Fibroblast of skin of scalp (primary cell): Measurements from ENCODE around the gene XKR7.
A peak's percentile ranks its signal among the peaks of the same experiment; 100 is the strongest.

ENCODE experiments used
- DNase-seq: peaks from one replicate; pipeline ENCODE4 v3.0.0-alpha.2; 2013

Gene XKR7

DNA sequence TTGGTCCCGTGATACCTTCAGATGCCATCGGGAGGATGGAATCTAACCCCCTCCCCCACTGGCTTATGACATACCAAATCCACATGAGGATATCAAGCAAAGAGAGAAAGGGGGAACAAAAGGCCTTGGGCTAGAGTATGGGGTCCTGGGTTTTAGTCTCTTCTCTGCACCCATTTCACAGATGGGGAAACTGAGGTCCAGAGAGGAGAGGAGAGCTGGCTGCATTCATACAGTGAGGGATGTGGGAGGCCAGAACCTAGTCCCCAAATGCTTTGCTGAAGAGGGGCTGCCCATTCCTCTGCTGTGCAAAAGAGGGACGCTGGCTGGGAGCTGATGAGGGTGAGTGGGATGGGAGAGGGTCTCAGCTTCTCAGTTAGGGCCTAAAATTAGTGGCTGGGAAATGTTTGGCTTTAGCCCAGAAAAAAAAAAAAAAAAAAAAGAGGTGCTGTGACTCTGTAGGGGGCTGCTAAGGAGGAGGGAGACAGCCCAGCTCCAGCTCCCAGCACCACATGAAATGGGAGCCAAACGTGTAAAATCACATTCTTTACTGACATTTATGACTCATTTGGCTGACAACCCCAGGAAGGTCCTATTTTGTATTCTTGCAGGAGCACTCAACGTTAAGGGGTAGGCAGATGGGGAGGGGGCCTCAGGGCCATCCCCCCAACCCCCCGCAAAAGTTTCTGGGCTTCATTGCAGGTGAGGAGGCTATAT lies 11.9 kb downstream of the XKR7 start:
- no peak for DNase-seq

DNA sequence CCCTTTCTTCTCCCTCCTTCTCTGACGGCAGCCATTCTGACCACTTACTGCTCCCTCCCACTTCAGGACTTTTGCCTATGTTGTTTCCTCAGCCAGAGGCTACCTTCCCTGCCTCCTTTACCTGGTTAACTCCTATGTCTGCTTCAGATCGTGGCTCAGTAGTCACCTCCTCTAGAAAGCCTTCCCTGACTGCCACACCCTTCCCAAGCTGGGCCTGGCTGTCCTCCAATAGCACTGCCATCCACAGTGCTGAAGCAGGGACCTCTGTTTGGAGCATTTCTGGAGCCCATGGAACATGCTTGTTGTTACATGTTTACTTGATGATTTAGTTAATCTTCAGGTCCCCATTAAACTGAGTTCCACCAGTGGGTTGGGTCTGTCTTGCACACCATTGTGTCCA lies 13.8 kb downstream of the XKR7 start:
- DNase-seq = no peak

DNA sequence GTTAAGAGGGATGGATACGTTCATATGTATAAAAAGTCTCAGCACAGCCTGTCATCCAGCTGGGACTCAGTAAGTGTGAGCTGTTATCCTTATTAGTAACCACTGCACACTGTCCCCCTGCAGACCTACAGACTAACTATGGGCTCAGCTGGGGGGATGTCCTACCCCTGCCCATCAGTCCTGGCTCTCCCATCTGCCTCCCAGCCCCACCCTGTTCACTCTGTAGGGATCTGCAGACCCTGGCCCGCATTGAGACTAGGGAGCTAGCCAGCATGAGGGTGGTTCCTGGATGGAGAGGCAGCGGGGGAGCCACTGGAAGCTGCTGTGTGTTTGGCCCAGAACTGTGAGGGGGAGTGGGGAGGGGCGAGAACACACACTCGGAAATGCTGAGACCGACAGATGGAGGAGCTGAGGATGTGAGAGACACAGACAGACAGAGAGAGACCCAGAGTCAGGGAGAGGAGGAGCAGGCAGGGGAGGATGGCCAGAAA lies 17.1 kb downstream of the XKR7 start:
- no peak for DNase-seq

DNA sequence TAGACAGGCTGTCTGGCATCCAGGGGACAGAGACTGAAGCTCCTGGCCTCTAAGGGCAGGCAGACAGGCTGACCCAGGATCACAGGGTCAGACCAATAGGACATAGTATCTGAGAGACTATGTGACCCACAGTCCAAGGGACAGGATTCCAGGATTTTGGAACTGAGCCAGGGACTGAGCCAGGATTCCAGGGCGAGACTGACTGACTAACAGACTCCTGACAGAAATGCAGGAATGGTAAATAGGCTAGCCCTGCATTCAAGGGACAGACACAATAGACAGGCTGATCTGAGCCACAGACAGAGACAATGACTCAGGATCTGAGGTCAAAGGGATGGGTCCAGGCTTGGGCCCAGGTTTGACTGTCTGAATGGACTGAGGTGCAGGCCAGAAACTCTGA lies 19.8 kb downstream of the XKR7 start:
- DNase-seq = peak; percentile 8

DNA sequence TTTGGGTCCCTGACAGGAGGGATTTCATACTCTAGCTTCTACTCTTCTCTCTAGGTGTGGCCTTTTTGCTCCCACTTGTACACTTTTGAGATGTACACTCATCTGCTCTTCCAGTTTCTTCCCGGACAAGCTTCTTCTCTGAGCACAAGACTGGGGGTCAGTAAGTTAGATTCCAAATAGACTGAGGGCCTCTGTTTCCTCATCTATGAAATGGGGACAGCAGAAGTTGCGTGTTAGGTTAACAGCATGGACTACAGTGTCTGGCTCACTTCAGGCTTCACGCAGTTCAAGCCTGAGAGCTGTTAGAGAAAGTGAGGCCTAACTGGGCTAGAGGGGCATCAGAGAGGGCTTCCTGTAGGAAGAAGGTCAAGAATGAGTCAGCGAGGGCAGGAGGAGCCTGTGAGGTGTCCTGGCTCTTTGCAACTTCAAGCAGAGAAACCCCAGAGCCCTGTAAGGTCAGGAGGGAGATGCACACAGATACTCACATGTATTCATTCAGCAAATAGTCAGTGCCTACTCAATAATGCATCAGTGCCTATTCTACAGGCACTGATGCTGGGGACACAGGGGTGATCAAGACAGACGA lies 20.6 kb downstream of the XKR7 start:
- no peak for DNase-seq

DNA sequence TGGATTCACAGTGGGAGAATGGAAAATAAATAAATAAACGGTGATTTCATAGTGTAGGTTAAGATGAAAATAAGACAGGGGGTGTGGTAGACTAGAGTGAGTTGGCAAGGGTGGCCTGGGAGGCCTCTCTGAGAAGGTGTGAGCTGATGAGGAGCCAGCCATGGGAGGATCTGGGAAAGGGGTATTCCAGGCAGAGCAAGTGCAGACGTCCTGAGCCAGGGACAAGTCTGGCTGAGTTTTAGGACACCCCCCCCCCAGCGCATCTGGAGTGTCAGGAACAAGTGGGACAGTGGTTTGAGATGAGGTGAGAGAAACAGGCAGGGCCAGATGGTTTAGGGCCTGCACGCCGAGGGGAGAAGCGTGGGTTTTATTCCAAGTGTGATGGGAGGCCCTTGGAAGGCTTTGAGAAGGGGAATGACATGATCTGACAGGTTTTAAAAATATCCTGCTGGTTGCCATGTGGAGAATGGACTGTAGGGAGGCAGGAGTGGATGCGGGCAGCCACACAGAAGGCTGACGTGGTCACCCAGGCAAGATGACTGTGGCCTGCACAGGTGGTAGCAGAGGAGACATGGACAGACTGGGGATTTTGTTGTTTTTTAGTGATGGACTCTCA lies 21.2 kb downstream of the XKR7 start:
- no peak for DNase-seq

DNA sequence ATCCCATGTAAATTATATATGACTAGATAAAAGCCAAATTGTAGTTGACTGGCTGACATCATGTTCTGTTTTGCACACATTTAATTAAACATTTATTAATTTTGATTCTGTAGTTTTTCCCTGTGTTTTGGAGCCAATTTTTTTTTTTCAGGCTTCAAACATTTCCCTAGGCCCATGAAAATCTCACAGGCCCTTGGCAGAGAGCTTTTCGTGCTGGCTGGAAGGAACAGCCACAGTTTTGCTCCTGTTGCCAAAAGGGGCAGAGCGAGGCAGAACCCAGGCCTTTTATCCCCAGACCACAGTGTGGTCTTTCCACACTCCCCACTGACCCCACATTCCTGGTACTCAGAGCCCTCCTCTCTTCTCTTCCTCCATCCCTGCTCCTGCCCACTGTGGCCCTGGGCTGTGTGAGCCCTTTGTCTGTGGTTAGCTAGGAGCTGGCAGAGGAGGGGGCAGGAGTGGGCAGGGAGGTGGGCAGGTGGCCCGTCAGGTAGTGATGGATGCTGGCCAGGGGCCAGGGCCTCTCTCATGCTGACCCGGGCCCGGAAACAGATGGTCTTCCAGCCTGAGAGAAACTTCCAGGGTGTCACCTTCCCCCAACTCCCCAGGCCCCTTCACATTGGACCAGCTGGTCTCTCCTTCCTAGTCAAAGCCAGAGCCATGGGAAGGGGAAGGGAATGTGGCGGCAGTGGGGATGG lies 22.8 kb downstream of the XKR7 start:
- DNase-seq = no peak

DNA sequence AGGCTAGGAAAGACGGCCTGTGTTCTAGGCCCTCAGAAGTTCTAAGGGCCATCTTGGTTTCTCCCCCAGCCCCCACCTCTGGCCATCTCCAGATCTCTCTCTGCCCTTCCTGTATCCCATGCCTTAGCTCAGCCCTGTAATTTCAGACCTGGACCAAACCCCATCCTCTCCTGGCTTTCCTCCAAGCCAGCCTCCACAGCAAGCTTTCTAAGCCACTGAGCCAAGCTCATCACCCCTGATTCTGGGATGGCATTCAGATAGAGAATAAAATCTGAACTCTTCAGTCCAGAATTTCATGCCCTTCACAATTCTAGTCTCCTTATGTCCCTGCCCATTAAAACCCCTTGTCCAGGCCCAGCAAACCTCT lies 23.4 kb downstream of the XKR7 start:
- no peak for DNase-seq

DNA sequence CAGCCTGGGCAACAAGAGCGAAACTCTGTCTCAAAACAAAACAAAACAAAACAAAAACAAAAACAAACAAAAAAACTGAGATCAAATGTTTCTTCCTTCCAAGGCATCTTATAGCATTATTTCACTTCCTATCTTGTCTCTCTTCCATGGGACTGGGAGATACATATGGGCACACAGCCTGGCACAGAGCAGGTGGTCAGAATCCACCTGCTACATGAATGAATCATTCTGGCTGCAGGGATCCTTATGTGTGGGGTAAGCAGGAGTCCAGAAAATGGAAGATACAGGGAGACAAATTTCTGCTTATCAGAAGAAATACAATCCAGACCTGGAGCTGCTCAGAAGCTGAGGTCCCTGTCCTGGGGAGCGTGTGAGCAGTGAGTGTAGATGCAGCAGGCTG lies 24.1 kb downstream of the XKR7 start:
- no peak for DNase-seq

DNA sequence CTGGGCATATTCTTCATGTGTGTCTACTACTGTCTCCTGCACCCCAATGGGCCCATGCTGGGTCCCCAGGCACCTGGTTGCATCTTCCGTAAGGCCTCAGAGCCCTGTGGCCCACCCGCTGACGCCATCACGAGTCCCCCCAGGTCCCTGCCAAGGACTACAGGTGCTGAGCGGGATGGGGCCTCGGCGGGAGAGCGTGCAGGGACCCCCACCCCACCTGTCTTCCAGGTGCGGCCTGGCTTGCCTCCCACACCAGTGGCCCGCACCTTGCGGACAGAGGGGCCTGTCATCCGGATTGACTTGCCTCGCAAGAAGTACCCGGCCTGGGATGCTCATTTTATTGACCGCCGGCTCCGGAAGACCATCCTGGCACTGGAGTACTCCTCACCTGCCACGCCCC lies 29.0 kb downstream of the XKR7 start:
- no peak for DNase-seq

DNA sequence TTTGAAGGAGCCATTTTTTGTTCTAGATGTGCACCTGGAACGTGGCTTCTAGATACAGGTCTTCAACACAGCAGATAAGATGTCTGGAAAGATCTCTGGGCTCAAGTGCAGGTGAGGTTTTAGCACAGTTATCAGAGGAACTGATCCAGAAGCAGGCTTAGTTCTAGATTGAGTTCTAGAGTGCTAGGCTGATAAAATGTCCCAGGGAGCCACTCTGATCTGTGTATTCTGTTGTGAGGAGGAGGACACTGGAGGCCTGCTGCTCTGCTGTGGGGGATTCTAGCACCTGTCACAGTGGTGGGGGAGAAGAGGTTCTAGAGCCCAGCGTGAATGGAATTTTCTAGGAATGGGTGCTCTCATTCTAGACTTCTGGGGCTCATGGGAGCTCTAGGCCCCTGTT lies 30.3 kb downstream of the XKR7 start:
- DNase-seq = no peak

DNA sequence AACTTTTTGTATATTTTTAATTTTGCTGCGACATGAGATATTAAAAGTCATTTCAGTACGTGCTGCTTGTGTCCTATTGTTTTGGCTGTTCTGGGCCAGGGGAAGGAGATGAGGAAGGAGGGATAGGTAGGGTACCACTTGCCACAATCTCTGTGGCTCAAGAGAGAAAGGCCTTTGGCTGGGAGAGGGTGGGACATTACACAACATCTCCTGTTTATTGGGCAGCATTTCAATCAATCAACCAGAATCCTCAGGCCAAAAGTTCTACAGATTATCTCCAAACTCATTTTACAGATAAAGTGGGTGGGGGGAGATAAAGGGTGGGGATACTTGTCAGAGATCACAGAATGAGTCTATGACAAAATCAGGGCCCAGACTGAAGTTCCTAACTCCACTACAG lies 35.4 kb downstream of the XKR7 start:
- no peak for DNase-seq

DNA sequence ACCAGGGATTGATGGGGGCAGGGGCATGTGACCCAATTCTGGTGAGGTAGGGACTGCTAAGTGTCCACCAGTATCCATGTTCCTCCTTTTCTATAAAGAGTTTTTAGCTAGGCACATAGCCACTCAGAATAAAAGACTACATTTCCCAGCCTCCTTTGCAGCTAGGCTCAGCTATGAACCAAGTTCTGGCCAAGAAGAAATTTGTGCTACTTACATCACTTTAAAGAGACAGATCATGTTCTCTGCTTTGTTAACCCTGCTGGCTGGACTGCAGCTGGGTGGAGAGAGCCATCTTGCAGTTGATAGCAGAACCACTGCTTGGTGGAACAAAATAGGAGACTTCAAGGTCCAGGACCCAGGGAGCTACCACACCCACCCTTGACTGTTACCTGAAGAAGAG lies 37.0 kb downstream of the XKR7 start:
- peak; percentile 17 for DNase-seq

DNA sequence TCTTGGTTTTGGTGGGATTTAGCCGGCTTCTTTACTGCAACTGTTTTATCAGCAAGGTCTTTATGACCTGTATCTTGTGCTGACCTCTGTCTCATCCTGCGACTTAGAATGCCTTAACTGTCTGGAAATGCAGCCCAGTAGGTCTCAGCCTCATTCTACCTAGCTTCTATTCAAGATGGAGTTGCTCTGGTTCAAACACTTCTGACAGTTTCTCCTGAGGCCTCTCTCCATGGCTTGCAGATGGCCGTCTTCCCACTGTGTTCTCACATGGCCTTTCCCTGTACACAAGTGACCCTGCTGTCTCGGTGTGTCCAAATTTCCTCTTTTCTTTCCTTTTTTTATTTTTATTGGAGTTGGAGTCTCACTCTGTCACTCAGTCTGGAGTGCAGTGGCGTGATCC lies 38.1 kb downstream of the XKR7 start:
- DNase-seq = no peak

DNA sequence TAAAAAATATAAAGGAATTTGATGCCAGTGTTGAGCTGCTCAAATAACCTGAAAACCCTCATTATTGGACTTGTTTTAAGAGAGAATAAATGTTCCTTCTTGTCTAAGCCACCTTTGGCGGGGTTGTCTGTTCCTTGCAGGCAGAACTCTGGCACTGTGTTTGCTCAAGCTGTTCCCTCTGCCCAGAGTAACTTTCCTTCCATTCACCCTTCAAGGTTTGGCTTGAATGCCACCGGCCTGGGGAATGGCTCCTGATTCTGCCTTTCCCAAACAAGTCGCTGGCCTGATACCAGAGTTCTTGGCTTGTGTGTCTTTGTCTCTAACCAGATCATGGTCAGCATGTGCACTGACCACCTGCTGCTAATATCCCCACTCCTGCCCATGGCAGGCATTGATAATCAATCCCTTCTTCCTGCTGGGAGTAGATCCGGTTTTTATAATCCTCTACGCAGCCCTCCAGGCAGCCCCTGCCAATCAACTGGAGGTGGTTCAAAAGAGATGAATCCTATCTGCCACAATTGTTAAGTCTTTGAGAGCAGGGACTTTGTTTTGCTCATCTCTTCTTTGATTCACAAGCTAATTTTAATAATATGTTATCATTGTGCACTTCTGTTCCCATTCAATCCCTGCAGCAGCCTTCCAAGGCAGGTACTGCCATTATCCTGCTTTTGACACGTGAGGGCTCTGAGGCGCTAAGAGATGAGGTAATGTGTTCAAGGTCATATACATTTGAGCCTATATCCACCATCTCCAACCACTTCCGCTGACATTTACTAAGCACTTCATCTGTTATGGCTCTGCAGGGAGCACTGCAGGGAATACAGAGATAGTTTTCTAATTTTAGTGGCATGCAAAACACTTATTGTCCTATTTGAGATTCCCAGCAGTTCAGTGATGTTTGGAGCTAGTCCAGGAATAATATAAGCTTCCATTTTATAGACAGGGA lies 39.2 kb downstream of the XKR7 start:
- DNase-seq = peak; percentile 5

DNA sequence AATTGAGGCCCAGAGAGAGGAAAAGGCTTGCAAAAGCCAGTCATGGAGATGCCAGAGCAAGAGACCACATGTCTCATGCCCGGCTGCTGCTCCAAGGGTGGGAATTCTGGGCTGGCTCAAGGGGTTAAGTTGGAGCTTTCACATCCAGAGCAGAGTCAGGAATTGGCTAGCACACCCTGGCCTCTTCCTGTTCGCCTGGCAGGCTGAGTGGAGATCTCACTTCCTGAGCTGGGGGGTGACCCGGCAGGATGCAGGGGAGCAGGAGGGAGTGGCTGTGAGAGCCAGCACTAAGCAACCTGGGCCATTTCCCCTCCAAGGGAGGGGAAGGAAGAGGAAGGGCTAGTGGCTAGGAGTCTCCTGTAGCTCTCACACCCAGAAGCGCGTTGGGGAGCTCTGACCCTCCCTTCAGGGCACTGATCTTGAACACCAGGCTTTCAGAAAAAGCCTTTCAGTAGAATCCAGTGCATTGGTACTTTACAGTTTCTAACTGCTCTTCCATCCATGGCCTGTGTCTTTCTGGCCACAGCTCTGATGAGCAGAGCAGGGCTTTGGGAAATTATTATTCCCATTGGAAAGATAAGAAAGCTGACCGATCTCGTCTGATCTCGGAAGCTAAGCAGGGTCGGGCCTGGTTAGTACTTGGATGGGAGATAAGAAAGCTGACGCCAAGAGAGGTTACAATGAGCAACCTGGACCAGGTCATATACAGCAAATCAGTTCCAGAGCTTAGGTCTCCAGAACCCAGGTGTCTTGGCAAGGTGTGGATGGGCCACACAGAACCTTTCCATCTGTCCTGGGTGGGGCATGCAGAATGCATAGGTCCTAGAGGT lies 40.1 kb downstream of the XKR7 start:
- peak; percentile 4 for DNase-seq

DNA sequence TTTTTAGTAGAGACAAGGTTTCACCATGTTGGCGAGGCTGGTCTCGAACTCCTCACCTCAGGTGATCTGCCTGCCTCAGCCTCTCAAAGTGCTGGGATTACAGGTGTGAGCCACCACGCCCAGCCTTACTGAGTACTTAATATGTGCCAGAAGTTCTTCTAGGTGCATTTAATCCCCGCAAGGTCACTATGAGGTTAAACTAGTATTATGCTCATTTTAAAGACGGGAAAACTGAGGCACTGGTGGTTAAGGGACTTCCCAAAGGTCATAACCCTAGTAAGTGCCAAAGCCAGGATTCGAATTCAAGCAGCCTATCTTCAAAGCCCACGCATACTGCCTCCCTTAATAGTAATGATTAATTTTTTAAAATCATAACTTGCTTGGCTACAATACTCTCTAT lies 41.6 kb downstream of the XKR7 start:
- DNase-seq = no peak

DNA sequence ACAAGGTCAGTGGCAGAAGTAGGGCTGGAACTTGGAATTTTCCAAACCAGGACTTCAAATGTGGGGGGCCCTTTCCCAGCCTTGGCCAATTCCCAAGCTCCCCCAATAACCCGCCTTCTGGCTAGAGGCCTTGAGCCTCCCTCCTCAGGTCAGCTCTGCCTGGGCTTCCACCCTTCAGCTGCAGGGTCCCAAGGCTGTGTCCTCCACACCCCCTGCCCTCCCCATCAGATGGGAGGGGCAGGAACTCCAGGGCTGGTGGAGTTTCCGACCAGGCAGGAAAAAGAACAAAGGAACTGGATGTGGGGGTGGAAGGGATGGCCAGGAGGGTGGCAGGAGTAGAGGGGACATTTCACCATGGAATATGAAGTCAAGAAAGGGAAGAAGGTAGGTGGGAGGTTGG lies 42.1 kb downstream of the XKR7 start, which contains the start of gene CCM2L:
Gene CCM2L (plus strand): TSS at position 338 of the 400 bp plus-strand sequence. CDS start 17 bp downstream, at position 355.
- DNase-seq = no peak

DNA sequence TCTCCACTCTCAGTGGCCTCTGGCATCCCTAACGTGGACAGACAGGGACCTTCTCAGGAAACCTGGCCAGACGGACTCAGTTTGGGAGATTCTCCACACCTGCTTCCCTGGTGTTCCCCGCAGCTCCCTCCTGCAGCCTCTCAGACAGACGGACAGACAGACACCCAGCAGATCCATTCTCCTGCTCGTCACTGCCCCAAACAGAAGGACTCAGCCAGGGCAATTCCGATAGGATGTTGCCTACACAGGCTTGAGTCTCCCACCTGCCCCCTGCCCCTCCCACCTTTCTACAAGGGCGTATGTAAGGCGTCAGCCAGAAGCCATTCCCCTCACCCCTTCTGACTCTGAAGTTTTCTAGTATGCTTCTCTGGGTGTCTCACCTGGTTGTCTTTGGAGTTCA lies 42.7 kb downstream of the XKR7 start:
- no peak for DNase-seq

DNA sequence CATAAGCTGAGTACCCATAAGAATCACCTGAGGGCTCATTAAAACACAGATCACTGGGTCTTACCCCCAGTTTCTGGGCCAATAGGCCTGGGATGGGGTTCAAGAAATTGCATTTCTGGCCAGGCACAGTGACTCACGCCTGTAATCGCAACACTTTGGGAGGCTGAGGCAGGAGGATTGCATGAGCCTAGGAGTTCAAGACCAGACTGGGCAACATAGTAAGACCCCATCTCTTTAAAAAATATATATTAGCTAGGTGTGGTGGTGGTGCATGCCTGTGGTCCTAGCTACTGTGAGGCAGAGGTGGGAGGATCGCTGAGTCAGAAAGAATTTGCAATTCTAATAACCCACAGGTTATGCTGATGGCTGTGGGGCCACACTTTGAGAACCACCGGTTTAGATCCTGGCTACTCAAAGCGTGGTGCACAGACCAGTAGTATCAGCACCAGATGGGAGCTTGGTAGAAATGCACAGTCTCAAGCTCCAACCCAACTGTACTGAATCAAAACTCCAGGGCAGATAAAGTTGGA lies 44.3 kb downstream of the XKR7 start:
- no peak for DNase-seq

DNA sequence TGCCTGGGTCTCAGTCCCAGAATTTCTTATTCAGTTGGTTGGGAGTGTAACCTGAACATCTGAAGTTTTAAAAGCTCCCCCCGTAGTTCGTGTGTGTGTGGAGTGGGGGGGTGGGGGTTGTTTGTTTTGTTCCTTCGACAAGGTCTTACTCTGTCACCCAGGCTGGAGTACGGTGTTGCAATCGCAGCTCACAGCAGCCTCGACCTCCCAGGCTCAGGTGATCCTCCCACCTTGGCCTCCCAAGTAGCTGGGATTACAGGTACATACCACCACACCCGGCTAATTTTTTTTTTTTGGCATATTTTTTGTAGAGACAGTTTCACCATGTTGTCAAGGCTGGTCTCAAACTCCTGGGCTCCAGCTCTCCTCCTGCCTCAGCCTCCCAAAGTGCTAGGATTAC lies 45.4 kb downstream of the XKR7 start:
- no peak for DNase-seq
